Keratinocyte (primary cell): Measurements from ENCODE around the gene NEGR1. TPM values are rescaled to one million over a fixed set of nuclear protein-coding genes. Genes with fewer than 3 reads are reported as not detected.

Source experiments
- DNase-seq: peaks from one replicate; pipeline ENCODE4 v3.0.0-alpha.2; 2011; ENCODE audit warnings: low read depth, missing footprints, low spot score
- FAIRE-seq: peaks from 2 replicates; lab custom pipeline; 2011; peaks lifted over from hg19 to GRCh38; lab: Jason Lieb, UNC
- H2AFZ ChIP-seq: 2 replicates; pipeline ENCODE4 v1.6.0; 2012; ENCODE audit warnings: low read length, control low read depth, inconsistent platforms; ENCODE audit not compliant: control insufficient read depth
- H3K27ac ChIP-seq: 2 replicates; pipeline ENCODE4 v1.5.1; 2011; ENCODE audit warnings: low read length; ENCODE audit not compliant: control insufficient read depth, insufficient read depth
- H3K27me3 ChIP-seq: 3 replicates; pipeline ENCODE4 v1.6.0; 2011; ENCODE audit warnings: low read length; ENCODE audit not compliant: control insufficient read depth, insufficient read depth; ENCODE audit errors: extremely low read depth
- H3K36me3 ChIP-seq, 2 experiments: 2 replicates in 1 of 2; 3 replicates in 1 of 2; pipeline ENCODE4 v1.5.1; 2011; ENCODE audit warnings: low read length in 2 of 2, mild to moderate bottlenecking in 1 of 2; ENCODE audit not compliant: control insufficient read depth in 2 of 2, insufficient read depth in 2 of 2; ENCODE audit errors: extremely low read depth in 1 of 2
- H3K4me1 ChIP-seq: 3 replicates; pipeline ENCODE4 v1.5.1; 2011; ENCODE audit warnings: low read length; ENCODE audit not compliant: control insufficient read depth, insufficient read depth; ENCODE audit errors: extremely low read depth
- H3K4me2 ChIP-seq: 3 replicates; pipeline ENCODE4 v1.6.0; 2011; ENCODE audit warnings: low read depth, low read length; ENCODE audit not compliant: control insufficient read depth, insufficient read depth; ENCODE audit errors: extremely low read depth
- H3K4me3 ChIP-seq, 3 experiments: fragments of 200-600 bp in 1 of 3; sonication (generic) in 1 of 3; 2 replicates in 2 of 3; 3 replicates in 1 of 3; pipeline ENCODE4 v1.5.1; 2011 to 2016; ENCODE audit warnings: low read length in 3 of 3, mild to moderate bottlenecking in 3 of 3, control low read depth in 2 of 3, inconsistent platforms in 1 of 3, low read depth in 1 of 3, mixed read lengths in 1 of 3, mixed run types in 1 of 3, moderate library complexity in 1 of 3; ENCODE audit not compliant: control insufficient read depth in 2 of 3, insufficient read depth in 2 of 3; ENCODE audit errors: extremely low read depth in 1 of 3
- H3K79me2 ChIP-seq: 2 replicates; pipeline ENCODE4 v1.6.0; 2012; ENCODE audit warnings: low read length; ENCODE audit not compliant: control insufficient read depth, insufficient read depth
- H3K9ac ChIP-seq: 3 replicates; pipeline ENCODE4 v1.6.0; 2011; ENCODE audit warnings: low read length; ENCODE audit not compliant: control insufficient read depth, insufficient read depth; ENCODE audit errors: extremely low read depth
- H3K9me1 ChIP-seq: 3 replicates; pipeline ENCODE4 v1.6.0; 2011; ENCODE audit warnings: low read length; ENCODE audit not compliant: control insufficient read depth, insufficient read depth; ENCODE audit errors: extremely low read depth
- H3K9me3 ChIP-seq: 2 replicates; pipeline ENCODE4 v1.5.1; 2012; ENCODE audit warnings: low read depth, low read length; ENCODE audit not compliant: control insufficient read depth
- H4K20me1 ChIP-seq: 3 replicates; pipeline ENCODE4 v1.6.0; 2011; ENCODE audit warnings: low read length; ENCODE audit not compliant: control insufficient read depth, insufficient read depth; ENCODE audit errors: extremely low read depth
- CTCF ChIP-seq, 3 experiments: IDR thresholded peaks in 1 of 3; conservative IDR thresholded peaks in 1 of 3; optimal IDR thresholded peaks in 1 of 3; 2 replicates in 2 of 3; 3 replicates in 1 of 3; pipeline versions ENCODE3 to v1.5.1; 2011; ENCODE audit warnings: low read length in 3 of 3, mild to moderate bottlenecking in 3 of 3, moderate library complexity in 2 of 3, control low read depth in 1 of 3, inconsistent platforms in 1 of 3; ENCODE audit not compliant: insufficient read depth in 2 of 3; ENCODE audit errors: extremely low read depth in 1 of 3
- EZH2 ChIP-seq: IDR thresholded peaks from one replicate; pipeline ENCODE4 v1.6.1; 2012; ENCODE audit warnings: inconsistent platforms, mild to moderate bottlenecking, low read length, moderate library complexity
- dilution Hi-C: fragments of 300-500 bp; cut with MboI; formaldehyde crosslinking; loops from one replicate; pipeline ENCODE4 v1.7.0; 2020; ENCODE audit warnings: low sequenced_read_pairs; ENCODE audit not compliant: extremely low pct_ligation_motif_present
- polyA plus RNA-seq, 5 experiments: library from polyadenylated mRNA; depleted of rRNA in 3 of 5; stranded (reverse) in 3 of 5; stranded (forward) in 1 of 5; unstranded in 1 of 5; fragments of >200 nt; gene quantifications; 1 replicate in 1 of 5; 2 replicates in 3 of 5; 3 replicates in 1 of 5; pipeline versions ENCODE4 v1.2.1 to v1.2.3, GENCODE V29; 2011 to 2012; ENCODE audit warnings: missing spikeins in 2 of 5, low read depth in 1 of 5, low replicate concordance in 1 of 5

NEGR1 gene
- polyA plus RNA-seq, 1 donor (not counting 4 experiments of a cell fraction or from before 2014, with no cell fraction given), result 1.6 TPM

- H3K4me1 ChIP-seq, result no peaks in the 10 kb centered on the region
- H3K79me2 ChIP-seq, result no peaks in the 10 kb centered on the region
- H2AFZ ChIP-seq, result no peak overlapping the region
- no peak overlapping the region for H3K27ac ChIP-seq
- H3K4me3 ChIP-seq, result no peak overlapping the region
- no peaks in the 10 kb centered on the region for H3K27me3 ChIP-seq
- no peak overlapping the region for H3K4me2 ChIP-seq
- no peaks in the 10 kb centered on the region for H3K9me3 ChIP-seq
- dilution Hi-C loops, result no loop called here
- FAIRE-seq (no peak), DNase-seq (no peak)
- H3K9me1 ChIP-seq, result no peaks in the 10 kb centered on the region
- TF ChIP-seq CTCF (optimal IDR thresholded peaks at IDR 0.05 in 1 of 3, IDR thresholded peaks at IDR 0.05 in 1 of 3, conservative IDR thresholded peaks at IDR 0.05 in 1 of 3; ENCODE audit: extremely low read depth in 1 of 3, insufficient read depth in 2 of 3, low read length in 3 of 3), result no peak
- TF ChIP-seq EZH2, result no peak
- H3K9ac ChIP-seq, result no peak overlapping the region
- H4K20me1 ChIP-seq, result no peaks in the 10 kb centered on the region
- no peaks in the 10 kb centered on the region for H3K36me3 ChIP-seq
Measured at GRCh38 chr1:71980556-71980955, 301.8 kb downstream of the NEGR1 start.

- Histone ChIP-seq H3K9me3 (no peaks in the 10 kb centered on the region), H3K27ac (no peak overlapping the region), H3K36me3 (no peaks in the 10 kb centered on the region), H3K79me2 (no peaks in the 10 kb centered on the region), H2AFZ (no peak overlapping the region), H3K9ac (no peak overlapping the region), H3K4me1 (no peaks in the 10 kb centered on the region), H3K4me2 (no peak overlapping the region), H3K27me3 (no peaks in the 10 kb centered on the region), H3K4me3 (no peak overlapping the region), H4K20me1 (no peaks in the 10 kb centered on the region), H3K9me1 (no peaks in the 10 kb centered on the region)
- dilution Hi-C loops, result no loop called here
- FAIRE-seq (no peak), DNase-seq (no peak)
- TF ChIP-seq EZH2 (no peak), CTCF (optimal IDR thresholded peaks at IDR 0.05 in 1 of 3, IDR thresholded peaks at IDR 0.05 in 1 of 3, conservative IDR thresholded peaks at IDR 0.05 in 1 of 3; ENCODE audit: extremely low read depth in 1 of 3, insufficient read depth in 2 of 3, low read length in 3 of 3) (no peak)
Measured at GRCh38 chr1:71979882-71980281, 302.5 kb downstream of the NEGR1 start.
